Endometrium (tissue), 2 donors: Measurements from ENCODE around the gene CADPS.

Source experiments
- FAIRE-seq: peaks from 2 replicates; lab custom pipeline; 2012; peaks lifted over from hg19 to GRCh38; lab: Jason Lieb, UNC
- donor health status: control.
- donor health status: control.

Gene CADPS

DNA sequence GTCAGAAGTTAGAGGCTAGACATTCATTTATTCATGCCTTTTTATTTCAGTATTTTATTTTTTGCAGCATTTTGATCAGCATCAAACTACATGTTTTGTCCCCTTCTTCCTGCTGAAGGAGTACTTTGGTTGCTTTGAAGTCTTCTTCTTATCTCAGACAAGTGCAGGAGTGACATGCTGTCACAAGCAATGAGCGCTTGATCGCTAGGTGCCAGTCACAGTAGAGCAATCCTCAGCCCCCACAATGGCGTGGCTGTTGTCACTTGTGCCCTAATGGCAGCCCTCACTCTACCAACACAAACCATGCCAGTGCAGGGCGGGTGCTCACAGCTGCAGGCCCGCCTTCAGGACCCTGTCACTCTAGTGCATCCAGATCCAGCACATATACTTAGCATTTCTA, 317.2 kb downstream of the CADPS start:
- no peak for FAIRE-seq

DNA sequence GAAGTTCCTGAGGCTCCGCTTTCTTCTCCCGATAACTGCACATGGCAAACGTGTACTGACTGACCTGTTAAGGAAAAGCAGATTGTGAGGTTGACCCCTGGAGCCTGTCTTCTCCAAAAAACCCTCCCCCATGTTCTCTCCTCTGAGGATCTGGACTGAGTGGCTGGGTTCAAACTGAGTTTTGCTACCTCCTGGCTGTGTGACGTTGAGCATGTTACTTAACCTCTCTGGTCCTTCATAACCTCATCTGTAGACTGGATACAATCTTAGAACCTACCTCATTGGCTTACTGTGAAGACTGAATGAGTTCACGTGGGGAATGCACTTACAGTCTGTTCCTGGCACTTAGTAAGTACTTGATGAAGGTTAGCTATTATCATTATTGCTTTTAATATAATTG, 317.8 kb downstream of the CADPS start:
- no peak for FAIRE-seq

- no peak for FAIRE-seq
These were observed 318.9 kb downstream of the CADPS start for GRCh38 chr3:62556121-62556815.

- no peak for FAIRE-seq
These were observed 320.9 kb downstream of the CADPS start for GRCh38 chr3:62554264-62554799.

- no peak for FAIRE-seq
These were observed 321.4 kb downstream of the CADPS start for GRCh38 chr3:62553811-62554210.

DNA sequence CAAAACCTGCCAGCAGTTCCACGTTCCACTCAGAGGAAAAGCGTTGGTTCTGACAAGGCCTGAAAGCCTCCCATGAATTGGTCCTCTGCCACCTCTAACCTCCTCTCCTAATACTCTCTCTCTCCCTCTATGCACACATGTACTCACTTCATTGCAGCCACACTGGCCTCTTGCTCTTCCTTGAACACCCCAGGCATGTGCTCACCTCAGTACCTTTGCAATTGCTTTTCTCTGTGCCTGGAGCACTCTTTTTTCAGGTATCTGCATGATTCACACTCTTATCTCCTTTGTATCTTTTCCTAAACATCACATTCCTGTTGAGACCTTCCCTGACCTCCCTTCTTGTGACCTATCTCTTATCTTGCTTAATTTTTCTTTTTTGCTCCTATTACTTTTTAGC, 323.7 kb downstream of the CADPS start:
- no peak for FAIRE-seq

DNA sequence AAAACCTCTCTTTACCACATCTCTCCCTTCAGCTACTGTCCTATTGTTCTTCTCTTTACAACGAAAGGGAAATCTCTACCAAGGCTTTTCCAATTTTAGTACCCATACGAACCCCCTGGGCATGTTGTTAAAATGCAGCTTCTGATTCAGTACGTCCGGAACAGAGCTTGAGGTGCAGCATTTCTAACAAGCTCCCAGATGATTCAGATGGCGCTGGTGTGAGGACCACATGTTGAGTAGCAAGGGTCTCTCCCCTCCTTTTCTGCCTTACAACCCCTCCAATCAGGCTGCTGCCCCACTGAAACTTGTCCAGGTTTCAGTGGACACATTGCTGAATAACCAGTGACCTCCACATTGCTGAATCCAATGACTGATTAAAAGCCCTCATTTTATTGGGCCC, 324.8 kb downstream of the CADPS start:
- FAIRE-seq: no peak

DNA sequence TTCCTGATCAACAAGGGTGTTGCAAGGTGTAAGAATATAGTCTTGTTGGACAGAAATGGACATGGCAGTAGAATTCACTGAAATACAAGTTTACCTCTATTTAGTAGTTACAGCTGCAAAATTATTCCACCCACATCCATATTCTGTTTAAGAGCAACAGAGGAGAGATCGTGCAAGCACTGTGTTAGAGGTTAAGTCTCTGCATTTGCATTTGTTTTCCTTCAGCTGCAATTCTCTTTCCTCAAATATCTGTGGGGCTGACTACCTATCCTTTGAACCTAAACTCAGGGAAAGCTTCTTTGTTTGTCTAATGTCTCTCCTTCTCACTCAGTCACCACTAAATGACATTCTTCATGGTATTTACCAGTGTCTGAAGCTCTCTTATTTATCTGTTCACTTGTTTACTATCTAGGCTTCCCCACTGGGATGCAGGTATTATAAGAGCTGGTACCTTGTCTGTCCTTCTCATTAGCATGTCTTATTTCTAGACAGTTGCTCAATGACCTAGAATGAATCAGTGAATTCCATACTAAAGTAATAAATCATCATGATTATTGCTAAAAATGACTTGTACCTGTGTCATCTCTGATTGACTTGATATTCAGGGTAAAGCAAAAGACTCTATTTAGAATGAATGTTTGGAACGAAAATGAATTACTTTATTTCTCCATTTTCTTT, 326.5 kb downstream of the CADPS start:
- no peak for FAIRE-seq

DNA sequence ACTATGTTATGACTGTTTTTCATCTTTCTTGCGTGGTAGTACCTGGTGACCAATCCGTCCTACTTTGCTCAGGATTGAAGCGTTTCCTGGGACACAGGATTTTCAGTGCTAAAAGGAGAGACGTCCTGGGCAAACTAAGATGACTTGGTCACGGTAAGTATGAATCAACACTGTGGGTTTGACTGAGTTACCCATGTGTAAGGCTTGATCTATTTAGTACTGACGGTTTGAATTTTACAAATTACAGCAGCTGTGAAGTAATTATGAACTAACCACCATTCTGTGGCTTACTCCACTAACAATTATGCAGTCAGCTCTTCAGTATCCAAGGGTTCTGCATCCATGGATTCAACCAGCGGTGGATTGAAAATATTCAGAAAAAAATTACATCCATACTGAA, 328.9 kb downstream of the CADPS start:
- no peak for FAIRE-seq

GRCh38 chr3:62542185-62542584, 333.0 kb downstream of the CADPS start:
- no peak for FAIRE-seq

- FAIRE-seq: no peak
These were observed 335.5 kb downstream of the CADPS start for GRCh38 chr3:62539762-62540161.

DNA sequence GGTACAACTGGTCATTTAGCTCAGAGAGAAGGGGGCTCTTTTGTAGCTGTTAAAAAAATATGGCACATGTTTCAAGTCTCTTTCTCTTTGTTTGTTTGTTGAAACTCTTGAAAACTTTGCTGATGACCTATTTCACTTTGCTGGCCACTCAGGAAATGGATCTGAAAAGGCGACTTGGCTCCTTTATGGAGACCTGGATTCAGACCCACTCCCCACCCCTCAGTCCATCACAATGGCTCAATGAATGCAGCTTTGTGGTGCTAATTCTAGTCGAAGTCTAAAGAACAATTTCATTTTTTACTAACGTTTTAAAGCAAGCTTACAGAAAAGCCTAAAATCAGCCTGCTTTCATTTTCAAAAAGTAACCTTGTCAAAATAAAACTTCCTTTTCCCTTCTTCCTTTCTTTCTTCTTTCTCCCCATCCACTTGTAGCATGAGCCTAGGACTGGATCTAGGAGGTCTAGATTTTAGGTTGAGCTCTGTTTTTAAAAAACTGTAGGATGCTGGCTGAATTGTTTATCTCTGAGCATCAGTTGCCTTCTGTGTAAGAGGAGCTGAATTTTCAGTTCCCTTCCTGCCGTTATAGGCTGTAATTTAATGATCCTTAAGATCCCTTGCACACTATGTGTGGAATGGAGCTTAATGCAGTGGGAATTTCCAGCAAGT, 336.4 kb downstream of the CADPS start:
- no peak for FAIRE-seq

GRCh38 chr3:62534326-62534725, 340.9 kb downstream of the CADPS start:
- FAIRE-seq: no peak

- no peak for FAIRE-seq
These were observed 342.4 kb downstream of the CADPS start for GRCh38 chr3:62532796-62533195.

DNA sequence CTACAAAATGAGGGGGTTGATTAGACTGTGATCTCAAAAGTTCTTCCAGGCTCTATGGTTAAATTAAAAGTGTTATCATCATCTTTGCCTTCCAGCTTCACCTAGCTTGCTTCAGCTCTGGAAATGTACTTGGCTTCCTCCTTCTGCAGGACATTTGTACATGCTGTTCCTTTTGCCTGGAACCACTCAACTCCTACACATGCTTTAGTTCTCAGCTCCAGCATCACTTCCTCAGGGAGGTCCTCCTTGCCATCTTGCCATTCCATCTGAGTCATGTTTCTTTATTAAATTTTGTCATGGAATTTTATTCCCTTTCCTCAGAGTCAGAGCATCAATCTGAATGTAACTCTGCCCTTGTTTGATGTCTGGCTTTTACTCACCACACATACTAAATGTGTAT, 343.2 kb downstream of the CADPS start:
- no peak for FAIRE-seq

- FAIRE-seq: no peak
These were observed 343.7 kb downstream of the CADPS start for GRCh38 chr3:62531493-62531892.

DNA sequence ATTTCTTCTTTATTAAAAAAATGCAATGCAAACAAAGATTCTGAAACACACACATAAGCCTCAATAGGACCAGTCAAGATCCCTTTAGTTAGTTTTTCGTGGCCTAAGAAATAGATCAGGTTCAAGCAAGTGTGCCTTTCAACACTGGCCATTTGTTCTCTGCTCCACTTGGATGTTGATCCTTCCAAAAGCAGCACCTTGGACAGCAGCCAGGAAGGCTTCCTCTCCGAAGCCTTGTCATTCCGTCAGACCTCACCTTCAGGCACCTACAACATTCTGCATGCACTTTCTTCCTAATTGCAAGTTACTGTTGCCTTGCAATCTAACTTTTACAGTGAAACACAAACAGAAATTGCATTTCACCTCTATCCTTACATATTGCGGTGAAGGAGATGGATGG, 346.0 kb downstream of the CADPS start:
- FAIRE-seq: no peak

- FAIRE-seq: no peak
These were observed 347.7 kb downstream of the CADPS start for GRCh38 chr3:62527474-62527873.

- FAIRE-seq: no peak
These were observed 349.9 kb downstream of the CADPS start for GRCh38 chr3:62525281-62525680.

- no peak for FAIRE-seq
These were observed 351.5 kb downstream of the CADPS start for GRCh38 chr3:62523672-62524071.

- no peak for FAIRE-seq
These were observed 353.6 kb downstream of the CADPS start for GRCh38 chr3:62521464-62522105.

DNA sequence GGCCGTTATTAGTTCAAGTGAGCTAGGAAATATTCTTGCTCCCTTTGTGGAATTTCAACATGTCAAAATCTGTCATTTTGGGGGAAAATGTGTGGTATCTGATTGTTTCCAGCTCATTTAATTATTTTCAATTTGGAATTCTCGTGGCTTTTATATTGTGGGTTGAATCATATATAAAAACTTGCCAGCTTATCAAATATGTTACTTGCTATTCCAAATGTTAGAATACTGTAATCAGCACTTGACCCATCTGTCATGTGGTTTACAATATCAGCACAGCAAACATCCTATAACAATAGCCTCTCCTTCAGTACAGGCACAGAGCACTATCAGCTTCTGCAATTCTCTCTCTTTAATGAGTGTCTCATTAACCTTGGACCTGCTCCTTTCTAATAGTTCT, 371.7 kb downstream of the CADPS start:
- FAIRE-seq: no peak
